Endodermal cell (in vitro differentiated cells): ENCODE data around the gene FAM83F. TPM values are rescaled to one million over a fixed set of nuclear protein-coding genes. Genes with fewer than 3 reads are reported as not detected.
A peak's percentile ranks its signal among the peaks of the same experiment; 100 is the strongest.

Source experiments
- DNase-seq: peaks from one replicate; pipeline ENCODE4 v3.0.0-alpha.2; 2017
- H3K27ac ChIP-seq: 2 replicates; pipeline ENCODE4 v1.5.1; 2013; ENCODE audit warnings: mild to moderate bottlenecking, low read depth, low read length, moderate library complexity
- H3K27me3 ChIP-seq: 2 replicates; pipeline ENCODE4 v1.6.1; 2013; ENCODE audit warnings: mild to moderate bottlenecking, low read length, moderate library complexity; ENCODE audit not compliant: insufficient read depth, control insufficient read depth, poor library complexity, severe bottlenecking
- H3K36me3 ChIP-seq: 2 replicates; pipeline ENCODE4 v1.7.0; 2013; ENCODE audit warnings: mild to moderate bottlenecking, low read length, moderate library complexity; ENCODE audit not compliant: control insufficient read depth, insufficient read depth
- H3K4me1 ChIP-seq: one replicate; pipeline ENCODE4 v1.7.0; 2013; ENCODE audit warnings: low read length; ENCODE audit not compliant: control insufficient read depth, insufficient read depth
- H3K4me3 ChIP-seq: 2 replicates; pipeline ENCODE4 v1.5.1; 2013; ENCODE audit warnings: mild to moderate bottlenecking, low read length, moderate library complexity
- H3K9ac ChIP-seq: 2 replicates; pipeline ENCODE4 v1.6.1; 2013; ENCODE audit warnings: mild to moderate bottlenecking, low read length, moderate library complexity; ENCODE audit not compliant: poor library complexity, severe bottlenecking; ENCODE audit errors: extremely low read depth
- H3K9me3 ChIP-seq: 2 replicates; pipeline ENCODE4 v1.6.1; 2013; ENCODE audit warnings: mild to moderate bottlenecking, low read length, moderate library complexity; ENCODE audit not compliant: control insufficient read depth
- H3K27ac Mint-ChIP-seq: 2 replicates; pipeline ENCODE4 v1.8.0; 2020; ENCODE audit warnings: mixed read lengths
- H3K27me3 Mint-ChIP-seq: 2 replicates; pipeline ENCODE4 v1.8.0; 2021; ENCODE audit warnings: mild to moderate bottlenecking, mixed read lengths; ENCODE audit not compliant: insufficient read depth
- H3K36me3 Mint-ChIP-seq: 2 replicates; pipeline ENCODE4 v1.8.0; 2020; ENCODE audit warnings: low read depth, mixed read lengths
- H3K4me1 Mint-ChIP-seq: 2 replicates; pipeline ENCODE4 v1.8.0; 2020; ENCODE audit warnings: mixed read lengths
- H3K4me3 Mint-ChIP-seq: 2 replicates; pipeline ENCODE4 v1.8.0; 2020; ENCODE audit warnings: mild to moderate bottlenecking, moderate library complexity, mixed read lengths
- H3K9me3 Mint-ChIP-seq: 2 replicates; pipeline ENCODE4 v1.8.0; 2020; ENCODE audit warnings: mild to moderate bottlenecking, mixed read lengths
- CTCF ChIP-seq: fragments of 200-600 bp; sonication (generic); conservative IDR thresholded peaks from 2 replicates; pipeline ENCODE4 v1.5.0; 2021; ENCODE audit warnings: antibody characterized with exemption, mild to moderate bottlenecking
- WGBS, 2 experiments: methylation state at CpG; one replicate each; pipeline versions ENCODE4 v1.1.5 to v1.1.7; 2013; ENCODE audit warnings: missing lambda C conversion rate in 2 of 2, mixed read lengths in 1 of 2; ENCODE audit not compliant: insufficient coverage in 1 of 2, insufficient read length in 1 of 2; 5-methylcytosine and 5-hydroxymethylcytosine counted together
- total RNA-seq, 2 donors: library from RNA; stranded (reverse); fragmentation: NEBNext Ultra II Directional in 1 of 2; extraction: Animal tissue kit (Norgen Biotek cat#: 25700) in 1 of 2; gene quantifications; 2 replicates in 1 of 2; 3 replicates in 1 of 2; pipeline ENCODE4 v1.2.1, GENCODE V29; 2021

The FAM83F gene
- total RNA-seq, 2 donors from 2014 or later: 18.9 to 34.1 TPM

- H3K27me3 Mint-ChIP-seq: no peaks in the 10 kb centered on the region
- Histone ChIP-seq H3K9ac (no peak overlapping the region), H3K4me1 (peaks cover 31% of the 10 kb centered on the region), H3K27ac (no peak overlapping the region), H3K36me3 (no peaks in the 10 kb centered on the region), H3K4me3 (no peak overlapping the region), H3K9me3 (no peaks in the 10 kb centered on the region), H3K27me3 (no peaks in the 10 kb centered on the region)
- H3K9me3 Mint-ChIP-seq: no peaks in the 10 kb centered on the region
- peaks cover 13% of the 10 kb centered on the region for H3K36me3 Mint-ChIP-seq
- H3K27ac Mint-ChIP-seq: peak overlapping the region; percentile 85
- TF ChIP-seq CTCF: no peak
- H3K4me3 Mint-ChIP-seq: no peak overlapping the region
- 79 to 95% methylated on average over 2 to 6 of the region's 6 CpGs for WGBS, 2 experiments
- H3K4me1 Mint-ChIP-seq: peaks cover 50% of the 10 kb centered on the region
- DNase-seq: no peak
Measured at GRCh38 chr22:40010746-40011145, 16.0 kb downstream of the FAM83F start.

GRCh38 chr22:40014667-40015248 lies 20.0 kb downstream of the FAM83F start:
- H3K36me3 Mint-ChIP-seq: peaks cover 25% of the 10 kb centered on the region
- H3K9me3 ChIP-seq: no peaks in the 10 kb centered on the region
- H3K27ac Mint-ChIP-seq: peak overlapping the region; percentile 8
- no peak overlapping the region for H3K4me3 Mint-ChIP-seq
- H3K4me1 ChIP-seq: peaks cover 18% of the 10 kb centered on the region
- 89 to 91% methylated on average over 5 of the region's 5 CpGs for WGBS, 2 experiments
- no peaks in the 10 kb centered on the region for H3K27me3 ChIP-seq
- H3K27ac ChIP-seq: no peak overlapping the region
- no peaks in the 10 kb centered on the region for H3K9me3 Mint-ChIP-seq
- H3K9ac ChIP-seq: no peak overlapping the region
- H3K4me1 Mint-ChIP-seq: peaks cover 25% of the 10 kb centered on the region
- H3K27me3 Mint-ChIP-seq: no peaks in the 10 kb centered on the region
- peaks cover 2% of the 10 kb centered on the region for H3K36me3 ChIP-seq
- peak overlapping the region; percentile 15 for H3K4me3 ChIP-seq
- TF ChIP-seq CTCF: no peak
- no peak for DNase-seq

GRCh38 chr22:40015358-40015976 lies 20.7 kb downstream of the FAM83F start:
- Mint-ChIP-seq H3K27ac (peak overlapping the region; percentile 5), H3K27me3 (no peaks in the 10 kb centered on the region), H3K4me1 (peaks cover 18% of the 10 kb centered on the region), H3K36me3 (peaks cover 30% of the 10 kb centered on the region), H3K4me3 (no peak overlapping the region), H3K9me3 (no peaks in the 10 kb centered on the region)
- Histone ChIP-seq H3K36me3 (peaks cover 6% of the 10 kb centered on the region), H3K9ac (no peak overlapping the region), H3K9me3 (no peaks in the 10 kb centered on the region), H3K4me3 (peak overlapping the region; percentile 15), H3K27me3 (no peaks in the 10 kb centered on the region), H3K4me1 (peaks cover 11% of the 10 kb centered on the region), H3K27ac (no peak overlapping the region)
- 83 to 87% methylated on average over 9 to 10 of the region's 10 CpGs for WGBS, 2 experiments
- TF ChIP-seq CTCF: no peak
- no peak for DNase-seq
